HG02970 (cell line): ENCODE data around the gene TLE3.
"Not testable (repeated sequence)": the region's sequence is repeated elsewhere in the genome, so short reads cannot be mapped to it uniquely, and the experiment has no call there.

Source experiments
- ATAC-seq: cut with Tn5 transposase; IDR thresholded peaks from one replicate; pipeline ENCODE4 v1.9.1; 2021; ENCODE audit warnings: mild to moderate bottlenecking, moderate library complexity, moderate number of reproducible peaks; ENCODE audit not compliant: unreplicated experiment, low FRiP score

The TLE3 gene

GRCh38 chr15:70127288-70127746 lies 29.6 kb upstream of the TLE3 start:
- ATAC-seq = no peak

GRCh38 chr15:70126362-70126761 lies 28.6 kb upstream of the TLE3 start:
- no peak for ATAC-seq

GRCh38 chr15:70125605-70126004 lies 27.9 kb upstream of the TLE3 start:
- no peak for ATAC-seq

DNA sequence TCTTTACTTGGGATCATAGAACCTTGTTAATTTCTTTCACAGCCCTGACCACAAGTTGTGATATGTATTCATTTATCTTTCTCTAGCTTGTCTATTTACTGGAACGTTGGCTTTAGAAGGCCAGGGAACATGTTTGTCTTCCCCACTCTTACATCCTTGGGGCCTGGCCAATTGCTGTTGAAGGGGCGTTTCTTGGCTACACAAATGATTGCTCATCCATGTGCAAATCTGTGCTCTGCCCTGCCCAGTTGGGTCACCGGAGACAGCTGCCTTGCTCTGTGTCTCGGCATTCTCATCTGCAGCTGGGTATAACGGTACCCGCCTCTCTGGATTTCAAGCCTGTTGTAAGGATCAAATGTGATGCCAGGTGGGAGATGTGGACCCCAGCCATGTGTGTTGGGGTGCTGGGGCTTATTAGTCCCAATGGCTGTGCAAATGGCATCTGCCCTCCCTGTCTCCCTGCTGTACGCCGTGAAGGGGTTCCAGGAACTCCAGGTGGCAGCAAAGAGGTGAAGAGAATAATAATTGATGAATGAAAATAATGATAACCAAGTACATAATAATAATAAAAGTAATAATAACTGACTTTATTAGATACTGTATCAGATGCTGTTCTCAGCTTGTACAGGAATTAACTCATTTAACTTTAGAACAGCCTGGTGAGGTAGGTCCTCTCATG lies 24.0 kb upstream of the TLE3 start:
- no peak for ATAC-seq

DNA sequence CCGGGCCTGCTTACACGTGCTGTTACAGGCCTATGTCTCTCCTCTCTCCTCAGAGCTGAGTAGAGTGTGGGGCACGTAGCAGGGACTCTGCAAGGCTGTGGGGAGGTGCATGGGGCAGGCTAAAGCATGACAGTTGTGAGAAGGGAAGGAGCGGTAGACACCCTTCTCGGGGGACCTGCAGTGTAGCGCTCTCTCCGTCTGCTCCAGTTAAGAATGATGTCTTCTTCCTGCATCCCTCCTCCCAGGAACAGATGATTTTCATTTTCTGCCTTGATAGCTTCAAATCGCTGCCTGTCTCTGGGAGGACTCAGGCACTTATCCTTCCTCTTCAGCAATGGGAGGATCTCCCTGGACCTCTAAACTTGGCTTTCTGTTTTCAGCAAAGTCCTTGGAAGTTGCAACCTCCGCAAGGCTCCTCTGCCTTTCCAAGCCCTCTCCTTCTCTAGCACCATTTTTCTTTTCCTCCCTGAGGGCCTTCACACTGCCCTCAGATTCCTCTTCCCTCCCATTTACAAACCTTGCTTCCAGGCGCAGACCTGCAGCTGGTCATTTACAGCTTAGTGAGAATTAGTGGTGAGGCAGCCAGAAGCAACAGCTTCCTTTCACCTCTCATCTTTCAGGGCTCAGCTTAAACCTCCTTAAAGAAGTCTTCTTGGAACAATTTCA lies 23.4 kb upstream of the TLE3 start:
- no peak for ATAC-seq

- no peak for ATAC-seq
Measured at GRCh38 chr15:70119911-70120508, 22.3 kb upstream of the TLE3 start.

DNA sequence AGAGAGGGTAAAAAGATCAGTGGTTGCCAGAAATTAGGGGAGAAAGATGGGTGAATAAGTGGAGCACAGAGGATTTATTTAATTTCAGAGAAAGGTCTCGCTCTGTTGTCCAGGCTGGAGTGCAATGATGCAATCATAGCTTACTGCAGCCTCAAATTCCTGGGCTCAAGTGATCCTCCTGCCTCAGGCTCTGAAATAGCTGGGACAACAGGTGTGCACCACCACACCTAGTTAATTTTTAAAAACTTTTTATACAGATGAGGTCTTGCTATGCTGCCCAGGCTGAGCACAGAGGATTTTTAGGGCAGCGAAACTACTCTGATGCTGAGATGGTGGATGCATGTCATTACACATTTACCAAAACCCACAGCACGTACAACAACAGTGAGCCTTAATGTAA lies 20.9 kb upstream of the TLE3 start:
- no peak for ATAC-seq

DNA sequence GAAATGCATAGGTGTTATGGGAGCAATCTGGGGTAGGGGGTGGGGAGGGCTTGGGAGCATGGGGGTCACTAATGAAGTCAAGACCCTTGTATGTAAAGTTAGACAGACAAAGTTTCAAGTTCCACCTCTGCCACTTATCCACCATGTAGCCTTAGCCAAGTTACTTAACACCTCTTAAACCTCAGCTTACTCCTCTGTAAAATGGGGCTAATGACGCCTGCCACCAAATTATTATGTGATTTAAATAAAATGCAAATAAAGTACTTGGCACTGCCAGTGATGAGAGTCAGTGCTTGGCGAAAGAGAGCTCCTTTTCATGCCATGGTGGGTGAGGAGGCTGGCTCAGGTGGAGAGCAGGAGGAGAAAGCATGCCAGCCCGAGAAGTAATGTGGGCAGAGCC lies 18.6 kb upstream of the TLE3 start:
- no peak for ATAC-seq

DNA sequence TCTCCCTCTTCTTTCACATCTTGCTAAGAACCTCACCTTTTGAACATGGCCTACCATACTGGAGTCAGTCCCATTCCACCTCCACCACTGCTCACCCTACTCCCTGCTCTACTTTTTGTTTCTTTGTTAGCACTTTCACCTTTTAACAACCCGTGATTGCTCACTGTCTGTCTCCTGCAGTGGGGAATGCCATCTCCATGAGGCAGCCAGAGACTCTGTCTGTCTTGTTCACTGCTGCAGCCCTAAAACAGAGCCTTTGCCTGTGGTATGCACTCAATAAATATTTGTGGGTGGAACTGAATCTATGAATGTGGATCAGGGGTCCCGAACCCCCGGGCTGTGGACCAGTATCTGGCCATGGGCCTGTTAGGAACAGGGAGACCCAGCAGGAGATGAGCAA lies 16.5 kb upstream of the TLE3 start:
- no peak for ATAC-seq

DNA sequence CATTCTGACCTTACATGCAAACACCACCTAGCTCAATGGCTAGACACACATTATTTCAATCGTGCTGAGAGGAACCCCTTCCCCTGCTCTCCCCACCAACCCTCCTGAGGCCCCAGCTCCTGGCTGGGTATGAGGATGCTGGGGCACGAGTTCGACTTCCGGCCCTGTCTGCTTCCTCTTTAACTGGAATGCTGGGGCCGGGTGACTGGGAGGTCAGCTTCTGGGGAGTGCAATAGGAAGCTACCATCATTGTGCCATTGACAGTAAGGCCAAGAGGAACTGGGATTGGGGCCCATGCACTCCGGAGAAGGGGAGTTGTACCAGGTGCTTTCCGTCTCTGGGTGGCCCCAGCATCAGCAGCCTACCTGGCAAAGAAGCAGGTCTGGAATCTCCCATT lies 15.6 kb upstream of the TLE3 start:
- ATAC-seq = no peak

DNA sequence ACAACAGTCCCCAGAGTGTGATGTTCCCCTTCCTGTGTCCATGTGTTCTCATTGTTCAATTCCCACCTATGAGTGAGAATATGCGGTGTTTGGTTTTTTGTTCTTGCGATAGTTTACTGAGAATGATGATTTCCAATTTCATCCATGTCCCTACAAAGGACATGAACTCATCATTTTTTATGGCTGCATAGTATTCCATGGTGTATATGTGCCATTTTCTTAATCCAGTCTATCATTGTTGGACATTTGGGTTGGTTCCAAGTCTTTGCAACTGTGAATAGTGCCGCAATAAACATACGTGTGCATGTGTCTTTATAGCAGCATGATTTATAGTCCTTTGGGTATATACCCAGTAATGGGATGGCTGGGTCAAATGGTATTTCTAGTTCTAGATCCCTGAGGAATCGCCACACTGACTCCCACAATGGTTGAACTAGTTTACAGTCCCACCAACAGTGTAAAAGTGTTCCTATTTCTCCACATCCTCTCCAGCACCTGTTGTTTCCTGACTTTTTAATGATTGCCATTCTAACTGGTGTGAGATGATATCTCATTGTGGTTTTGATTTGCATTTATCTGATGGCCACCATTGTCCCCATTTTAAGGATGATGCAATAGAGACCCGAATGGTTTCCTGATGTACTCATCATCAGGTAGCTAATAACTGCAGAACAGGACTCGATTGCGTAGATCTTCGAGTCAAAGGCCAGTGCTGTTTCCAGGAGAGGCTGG lies 15.0 kb upstream of the TLE3 start:
- ATAC-seq = not testable (repeated sequence)

- no peak for ATAC-seq
Measured at GRCh38 chr15:70112074-70112395, 14.3 kb upstream of the TLE3 start.

- no peak for ATAC-seq
Measured at GRCh38 chr15:70111203-70112073, 13.7 kb upstream of the TLE3 start.

DNA sequence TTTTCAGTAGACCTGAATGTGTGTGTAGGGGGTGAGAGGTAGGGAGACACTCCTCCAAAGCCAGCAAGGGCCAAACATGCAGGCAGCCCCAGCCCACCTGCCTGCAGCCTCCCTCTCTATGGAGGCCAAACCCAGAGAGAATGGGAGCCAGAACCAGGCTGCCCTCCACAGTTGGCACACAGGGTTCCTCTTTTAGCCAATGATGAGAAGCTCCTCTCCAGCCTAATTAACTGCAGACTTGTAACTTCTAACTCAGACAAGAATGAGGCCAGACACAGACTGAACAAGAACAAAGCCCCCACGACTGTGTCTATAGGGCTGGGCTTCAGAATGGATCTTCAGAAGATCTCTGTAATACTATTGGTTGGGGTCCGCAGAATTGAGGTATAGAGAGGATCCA lies 12.3 kb upstream of the TLE3 start:
- ATAC-seq = no peak

- ATAC-seq = no peak
Measured at GRCh38 chr15:70109531-70109930, 11.8 kb upstream of the TLE3 start.

DNA sequence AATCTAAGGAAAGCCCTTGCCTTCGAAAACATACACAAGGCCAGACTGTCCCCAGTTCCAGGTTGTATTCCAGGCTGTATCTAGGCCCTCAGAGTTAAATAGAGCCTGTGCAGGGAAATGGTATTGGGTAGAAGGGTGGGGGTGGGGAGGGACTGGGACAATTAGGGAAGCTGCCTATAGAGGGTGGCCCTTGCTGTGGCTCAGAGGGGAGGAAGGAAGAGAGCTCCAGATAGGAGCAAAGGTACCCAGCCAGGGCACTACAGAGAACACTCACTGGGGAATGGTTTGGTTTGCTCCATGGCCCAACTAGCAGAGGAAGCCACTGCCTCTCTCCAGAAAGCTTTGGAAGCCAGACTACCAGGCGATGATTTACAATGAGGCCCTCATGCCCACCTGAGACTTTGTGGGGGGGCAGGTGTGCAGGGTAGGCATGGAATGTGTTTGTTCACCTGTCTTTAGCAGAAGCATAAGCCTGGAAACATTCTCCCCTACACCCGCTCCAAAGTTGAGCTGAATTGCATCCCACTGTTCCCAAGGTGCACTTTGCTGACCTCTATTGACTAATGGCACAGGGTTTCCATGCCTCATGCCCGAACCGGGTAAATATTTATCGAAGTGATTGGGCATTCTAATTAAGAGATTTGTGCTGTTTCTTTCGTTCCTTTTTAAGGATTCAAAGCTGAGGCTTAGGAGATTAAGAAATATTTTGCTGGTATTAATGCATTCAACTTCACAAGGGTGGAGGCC lies 6.3 kb upstream of the TLE3 start:
- no peak for ATAC-seq

- ATAC-seq = no peak
Measured at GRCh38 chr15:70102827-70103226, 5.1 kb upstream of the TLE3 start.

DNA sequence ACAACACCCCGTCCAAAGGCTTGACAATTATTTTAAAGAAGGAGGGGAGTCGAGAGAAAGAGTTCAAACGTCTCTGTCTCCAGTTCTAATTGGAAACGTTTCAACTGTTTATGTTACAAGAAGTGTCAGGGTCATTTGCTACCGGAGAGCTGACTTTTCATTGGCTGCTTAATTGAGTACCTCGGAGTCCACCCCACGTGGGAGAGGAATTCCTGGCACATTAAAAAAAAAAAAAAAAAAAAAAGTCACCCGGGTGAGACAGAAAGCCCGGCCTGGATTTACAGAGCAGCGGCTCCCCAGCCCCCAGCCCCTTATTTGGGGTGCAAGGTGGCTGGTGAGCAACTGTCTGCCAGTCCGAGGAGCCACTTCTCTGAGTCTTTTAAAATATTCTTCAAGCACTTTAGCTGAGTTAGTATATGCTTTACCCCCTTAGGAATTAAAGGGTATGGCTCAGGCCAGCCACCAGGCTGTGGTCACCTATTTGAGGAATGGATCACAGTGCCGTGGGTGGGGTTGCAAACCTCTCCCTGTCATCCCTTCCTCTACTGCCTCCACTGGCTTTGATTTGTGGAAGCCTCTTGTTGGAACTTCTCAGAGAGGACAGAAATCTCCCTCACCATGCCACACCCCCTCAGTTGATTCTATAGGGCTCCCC lies 3.9 kb upstream of the TLE3 start:
- no peak for ATAC-seq
